ENCODE measurements around the gene ZNF90. TPM values are rescaled to one million over a fixed set of nuclear protein-coding genes. Genes with fewer than 3 reads are reported as not detected.
"Not testable (repeated sequence)": the region's sequence is repeated elsewhere in the genome, so short reads cannot be mapped to it uniquely, and the experiment has no call there.

ZNF90 gene
- total and polyA plus RNA-seq, 2 of the 8 experiments (the other 6 are each of a cell fraction or from before 2014, with no cell fraction given), result 41.2 to 114 TPM

DNA sequence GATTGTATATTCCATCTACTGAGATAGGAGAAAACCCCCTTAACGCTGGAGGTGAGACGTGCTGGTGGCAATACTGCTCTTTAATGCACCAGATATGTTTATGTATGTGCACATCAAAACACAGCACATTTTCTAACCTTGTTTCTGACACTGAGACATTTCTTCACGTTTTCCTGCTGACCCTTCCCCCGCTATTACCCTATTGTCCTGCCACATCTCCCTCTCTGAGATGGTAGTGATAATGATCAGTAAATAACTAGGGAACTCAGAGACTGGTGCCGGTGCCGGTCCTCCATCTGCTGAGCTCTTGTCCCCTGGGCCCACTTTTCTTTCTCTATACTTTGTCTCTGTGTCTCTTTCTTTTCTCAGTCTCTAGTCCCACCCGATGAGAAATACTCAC, 5.1 kb downstream of the ZNF90 start:
- peak overlapping the region; percentile 50; the same call in 1 of the 2 replicates for H3K27ac ChIP-seq (ENCODE audit: low read depth, low read length)

More for the DNA sequence above, 5.1 kb downstream of the ZNF90 start:
- not testable (repeated sequence) for H3K4ac ChIP-seq (replicated peaks; ENCODE audit: insufficient read length, low read depth, low read length); H2BK20ac ChIP-seq (ENCODE audit: low read length); H3K18ac ChIP-seq (ENCODE audit: extremely low read depth, low read length); H3K79me1 ChIP-seq (ENCODE audit: low read depth, low read length); H3K23ac ChIP-seq (ENCODE audit: insufficient read length); H3K56ac ChIP-seq (replicated peaks; ENCODE audit: insufficient read length, low read depth, low read length); H3K14ac ChIP-seq (ENCODE audit: insufficient read length); H4K8ac ChIP-seq (ENCODE audit: extremely low read depth, insufficient read depth, low read length); H2AFZ ChIP-seq (ENCODE audit: low read length); H3K9me3 ChIP-seq (ENCODE audit: insufficient read depth in 2 of 2, low read depth in 1 of 2, low read length in 1 of 2); H4K91ac ChIP-seq (replicated peaks; ENCODE audit: insufficient read length, low read length); H3K27me3 ChIP-seq (replicated peaks in 1 of 4; ENCODE audit: control insufficient read depth in 3 of 4, extremely low read depth in 1 of 4, insufficient read depth in 3 of 4, low read length in 3 of 4); H2BK5ac ChIP-seq (ENCODE audit: low read depth, low read length); DNase-seq (ENCODE audit: low read depth in 1 of 2, low spot score in 2 of 2); H2BK12ac ChIP-seq (ENCODE audit: low read depth, low read length); H2BK120ac ChIP-seq (replicated peaks; ENCODE audit: low read depth, low read length); H2BK15ac ChIP-seq (ENCODE audit: low read length); FAIRE-seq; H3K23me2 ChIP-seq (ENCODE audit: low read depth, low read length)
- 65% methylated on average over 7 of the region's 7 CpGs; no CpG with 5 or more reads in 1 of the 2 experiments for WGBS, 2 experiments (ENCODE audit: extremely low coverage in 1 of 2, insufficient coverage in 1 of 2, insufficient read length in 1 of 2, insufficient replicate concordance in 2 of 2, low coverage in 1 of 2, low lambda C conversion rate in 2 of 2, missing lambda C conversion rate in 1 of 2)
- H3K36me3 ChIP-seq (ENCODE audit: control insufficient read depth in 2 of 4, insufficient read depth in 4 of 4, low read length in 3 of 4), result peaks cover 0 to 29% (median 3%) of the 10 kb centered on the region in 4 experiments; a peak in 3 of 8 replicates
- CTCF ChIA-PET (ENCODE audit: partially characterized antibody), result interaction anchor here (0.6 kb wide), 1 partner anchor 218 kb away, joined by 5 read pairs; no protein-coding TSS in a partner anchor
- peak overlapping the region; percentile 29 for H4K5ac ChIP-seq (ENCODE audit: insufficient read length, low read depth, low read length)
- H3K4me1 ChIP-seq (replicated peaks in 1 of 4; ENCODE audit: control insufficient read depth in 3 of 4, insufficient read depth in 4 of 4, low read length in 3 of 4), result peaks cover 11 to 33% (median 28%) of the 10 kb centered on the region in 4 experiments
- peaks cover 64 to 100% of the 10 kb centered on the region in 2 experiments for H3K79me2 ChIP-seq (ENCODE audit: control insufficient read depth in 1 of 2, insufficient read depth in 2 of 2, low read length in 2 of 2)
- peak overlapping the region; percentile 88; the same call in 1 of the 2 replicates for H2AK5ac ChIP-seq (ENCODE audit: low read depth, low read length)
- H4K20me1 ChIP-seq (replicated peaks in 1 of 2; ENCODE audit: control insufficient read depth in 1 of 2, insufficient read depth in 2 of 2, low read length in 2 of 2), result peaks cover 9 to 13% of the 10 kb centered on the region in 2 experiments
- POLR2A ChIA-PET (ENCODE audit: partially characterized antibody), result interaction anchor here (0.6 to 11.3 kb wide), 9 partner anchors 11 to 917 kb away, joined by 3 to 134 read pairs (median 4); partner anchors contain the start of gene ZNF682
- H3K9ac ChIP-seq (replicated peaks in 1 of 4; ENCODE audit: extremely low read depth in 1 of 4, low read depth in 3 of 4, low read length in 3 of 4), result peak overlapping the region in 1 of 4 experiments; percentile 28; a peak in 1 of 7 replicates
- H3K4me2 ChIP-seq (ENCODE audit: insufficient read depth in 1 of 2, low read depth in 2 of 2, low read length in 2 of 2), result peak overlapping the region; percentile 61 to 81
- H3K4me3 ChIP-seq (ENCODE audit: extremely low read depth in 1 of 4, insufficient read depth in 2 of 4, low read depth in 3 of 4, low read length in 4 of 4), result peak overlapping the region in 1 of 4 experiments; percentile 33; a peak in 1 of 8 replicates
